ENCODE results near the gene TRIM24. TPM values are rescaled to one million over a fixed set of nuclear protein-coding genes. Genes with fewer than 3 reads are reported as not detected.
"Not testable (repeated sequence)": the region's sequence is repeated elsewhere in the genome, so short reads cannot be mapped to it uniquely, and the experiment has no call there.

The TRIM24 gene
- total and polyA plus RNA-seq, 2 experiments from 2014 or later = 3.4 to 7.5 TPM

GRCh38 chr7:138499340-138499739, 39.3 kb downstream of the TRIM24 start:
- no peak overlapping the region for H3K4me3 ChIP-seq
- no peak for TF ChIP-seq EZH2phosphoT487 (IDR thresholded peaks at IDR 0.05; ENCODE audit: insufficient read depth, low read depth)
- TF ChIP-seq EZH2 (IDR thresholded peaks at IDR 0.05; ENCODE audit: insufficient read depth, poor library complexity, severe bottlenecking) = no peak
- H3F3A ChIP-seq (ENCODE audit: insufficient read depth) = no peaks in the 10 kb centered on the region
- no peak overlapping the region for H3K27ac ChIP-seq
- H2AFZ ChIP-seq = no peak overlapping the region
- H3K9me3 ChIP-seq (ENCODE audit: low read depth) = no peaks in the 10 kb centered on the region
- no peak overlapping the region for H3K9ac ChIP-seq
- H4K20me1 ChIP-seq (ENCODE audit: insufficient read depth) = no peaks in the 10 kb centered on the region
- DNase-seq = no peak
- H3K36me3 ChIP-seq (ENCODE audit: low read depth) = no peaks in the 10 kb centered on the region
- no peaks in the 10 kb centered on the region for H3K27me3 ChIP-seq (replicated peaks; ENCODE audit: insufficient read depth)
- 79 to 84% methylated on average over 3 of the region's 3 CpGs for WGBS, 2 experiments (ENCODE audit: low coverage in 1 of 2, low lambda C conversion rate in 2 of 2, missing lambda C conversion rate in 2 of 2)
- no peaks in the 10 kb centered on the region for H3K4me1 ChIP-seq (ENCODE audit: insufficient read depth)
- in situ Hi-C loops (cut with MboI) = no loop called here
- no peaks in the 10 kb centered on the region for H3K9me2 ChIP-seq (ENCODE audit: insufficient read depth)
- no peak overlapping the region for H3K4me2 ChIP-seq (ENCODE audit: unreplicated experiment)
- peaks cover 88% of the 10 kb centered on the region for H3K79me2 ChIP-seq (ENCODE audit: insufficient read depth)

GRCh38 chr7:138500303-138500702, 40.2 kb downstream of the TRIM24 start:
- peaks cover 78% of the 10 kb centered on the region for H3K79me2 ChIP-seq (ENCODE audit: insufficient read depth)
- 93 to 100% methylated on average over 2 of the region's 2 CpGs for WGBS, 2 experiments (ENCODE audit: low coverage in 1 of 2, low lambda C conversion rate in 2 of 2, missing lambda C conversion rate in 2 of 2)
- H3F3A ChIP-seq (ENCODE audit: insufficient read depth); H3K4me3 ChIP-seq; H3K27me3 ChIP-seq (replicated peaks; ENCODE audit: insufficient read depth); H3K36me3 ChIP-seq (ENCODE audit: low read depth); H3K9me2 ChIP-seq (ENCODE audit: insufficient read depth); DNase-seq; H3K9me3 ChIP-seq (ENCODE audit: low read depth); H3K4me1 ChIP-seq (ENCODE audit: insufficient read depth); H4K20me1 ChIP-seq (ENCODE audit: insufficient read depth); in situ Hi-C loops (cut with MboI); H3K27ac ChIP-seq; H3K4me2 ChIP-seq (ENCODE audit: unreplicated experiment); H3K9ac ChIP-seq; H2AFZ ChIP-seq: not testable (repeated sequence)

GRCh38 chr7:138500892-138501291, 40.8 kb downstream of the TRIM24 start:
- Histone ChIP-seq H3K4me3 (no peak overlapping the region), H3K27me3 (replicated peaks; ENCODE audit: insufficient read depth) (no peaks in the 10 kb centered on the region), H3K79me2 (ENCODE audit: insufficient read depth) (peaks cover 72% of the 10 kb centered on the region), H3K27ac (no peak overlapping the region), H3K9me2 (ENCODE audit: insufficient read depth) (no peaks in the 10 kb centered on the region; the same call in 1 of the 2 replicates), H3K36me3 (ENCODE audit: low read depth) (no peaks in the 10 kb centered on the region), H2AFZ (no peak overlapping the region), H3K9me3 (ENCODE audit: low read depth) (no peaks in the 10 kb centered on the region), H4K20me1 (ENCODE audit: insufficient read depth) (no peaks in the 10 kb centered on the region), H3K9ac (no peak overlapping the region), H3K4me1 (ENCODE audit: insufficient read depth) (no peaks in the 10 kb centered on the region), H3F3A (ENCODE audit: insufficient read depth) (no peaks in the 10 kb centered on the region), H3K4me2 (ENCODE audit: unreplicated experiment) (no peak overlapping the region)
- TF ChIP-seq EZH2 (IDR thresholded peaks at IDR 0.05; ENCODE audit: insufficient read depth, poor library complexity, severe bottlenecking) (no peak), EZH2phosphoT487 (IDR thresholded peaks at IDR 0.05; ENCODE audit: insufficient read depth, low read depth) (no peak)
- no peak for DNase-seq
- in situ Hi-C loops (cut with MboI) = no loop called here
- 95 to 100% methylated on average over 1 of the region's 1 CpG for WGBS, 2 experiments (ENCODE audit: low coverage in 1 of 2, low lambda C conversion rate in 2 of 2, missing lambda C conversion rate in 2 of 2)

- Histone ChIP-seq H4K20me1 (ENCODE audit: insufficient read depth) (no peaks in the 10 kb centered on the region), H3K27ac (no peak overlapping the region), H3K79me2 (ENCODE audit: insufficient read depth) (peaks cover 59% of the 10 kb centered on the region), H3K27me3 (replicated peaks; ENCODE audit: insufficient read depth) (no peaks in the 10 kb centered on the region), H3K36me3 (ENCODE audit: low read depth) (no peaks in the 10 kb centered on the region), H3K4me2 (ENCODE audit: unreplicated experiment) (no peak overlapping the region), H3K9me2 (ENCODE audit: insufficient read depth) (no peaks in the 10 kb centered on the region; the same call in 1 of the 2 replicates), H3K4me3 (no peak overlapping the region), H3K9ac (no peak overlapping the region), H3K4me1 (ENCODE audit: insufficient read depth) (no peaks in the 10 kb centered on the region), H3F3A (ENCODE audit: insufficient read depth) (no peaks in the 10 kb centered on the region), H3K9me3 (ENCODE audit: low read depth) (no peaks in the 10 kb centered on the region), H2AFZ (no peak overlapping the region)
- WGBS, 2 experiments (ENCODE audit: low coverage in 1 of 2, low lambda C conversion rate in 2 of 2, missing lambda C conversion rate in 2 of 2) = 86 to 90% methylated on average over 4 of the region's 4 CpGs
- DNase-seq = no peak
- no peak for TF ChIP-seq EZH2phosphoT487 (IDR thresholded peaks at IDR 0.05; ENCODE audit: insufficient read depth, low read depth)
- no peak for TF ChIP-seq EZH2 (IDR thresholded peaks at IDR 0.05; ENCODE audit: insufficient read depth, poor library complexity, severe bottlenecking)
- in situ Hi-C loops (cut with MboI) = no loop called here
Observed at GRCh38 chr7:138502023-138502767, 42.1 kb downstream of the TRIM24 start.

Data from GM23248 (cell line).